ENCODE measurements around the gene MRFAP1L1. TPM values are rescaled to one million over a fixed set of nuclear protein-coding genes. Genes with fewer than 3 reads are reported as not detected.
A peak's percentile ranks its signal among the peaks of the same experiment; 100 is the strongest.
"Not testable (repeated sequence)": the region's sequence is repeated elsewhere in the genome, so short reads cannot be mapped to it uniquely, and the experiment has no call there.

Gene MRFAP1L1
- total RNA-seq, 1 experiment from 2014 or later: 1.7 TPM

DNA sequence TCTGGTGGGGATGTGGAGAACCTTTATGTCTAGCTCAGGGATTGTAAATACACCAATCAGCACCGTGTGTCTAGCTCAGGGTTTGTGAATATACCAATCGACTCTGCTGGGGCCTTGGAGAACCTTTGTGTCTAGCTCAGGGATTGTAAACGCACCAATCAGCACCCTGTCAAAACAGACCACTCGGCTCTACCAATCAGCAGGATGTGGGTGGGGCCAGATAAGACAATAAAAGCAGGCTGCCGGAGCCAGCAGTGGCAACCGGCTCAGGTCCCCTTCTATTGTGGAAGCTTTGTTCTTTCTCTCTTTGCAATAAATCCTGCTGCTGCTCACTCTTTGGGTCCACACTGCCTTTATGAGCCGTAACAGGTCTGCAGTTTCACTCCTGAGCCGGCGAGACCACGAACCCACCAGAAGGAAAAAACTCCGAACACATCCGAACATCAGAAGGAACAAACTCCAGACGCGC is 36.4 kb downstream of the MRFAP1L1 start:
- in situ Hi-C loops (cut with HindIII; ENCODE audit: low sequenced_read_pairs): loop anchor here (25.0 kb wide), 1 partner anchor 111 kb away; no protein-coding TSS in a partner anchor
- DNase-seq (ENCODE audit: low spot score): peak; percentile 34

DNA sequence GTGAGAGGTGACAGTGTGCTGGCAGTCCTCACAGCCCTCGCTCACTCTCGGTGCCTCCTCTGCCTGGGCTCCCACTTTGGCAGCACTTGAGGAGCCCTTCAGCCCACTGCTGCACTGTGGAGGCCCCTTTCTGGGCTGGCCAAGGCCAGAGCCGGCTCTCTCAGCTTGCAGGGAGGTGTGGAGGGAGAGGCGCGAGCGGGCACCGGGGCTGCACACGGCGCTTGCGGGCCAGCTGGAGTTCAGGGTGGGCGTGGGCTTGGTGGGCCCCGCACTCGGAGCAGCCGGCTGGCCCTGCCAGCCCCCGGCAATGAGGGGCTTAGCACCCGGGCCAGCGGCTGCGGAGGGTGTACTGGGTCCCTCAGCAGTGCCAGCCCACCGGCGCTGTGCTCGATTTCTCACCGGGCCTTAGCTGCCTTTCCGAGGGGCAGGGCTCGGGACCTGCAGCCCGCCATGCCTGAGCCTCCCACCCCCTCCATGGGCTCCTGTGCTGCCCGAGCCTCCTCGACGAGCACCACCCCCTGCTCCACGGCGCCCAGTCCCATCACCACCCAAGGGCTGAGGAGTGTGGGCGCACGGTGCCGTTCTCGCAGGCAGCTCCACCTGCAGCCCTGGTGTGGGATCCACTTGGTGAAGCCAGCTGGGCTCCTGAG is 37.0 kb downstream of the MRFAP1L1 start:
- in situ Hi-C loops (cut with HindIII; ENCODE audit: low sequenced_read_pairs): loop anchor here (25.0 kb wide), 1 partner anchor 110 kb away; no protein-coding TSS in a partner anchor
- not testable (repeated sequence) for DNase-seq (ENCODE audit: low spot score)

DNA sequence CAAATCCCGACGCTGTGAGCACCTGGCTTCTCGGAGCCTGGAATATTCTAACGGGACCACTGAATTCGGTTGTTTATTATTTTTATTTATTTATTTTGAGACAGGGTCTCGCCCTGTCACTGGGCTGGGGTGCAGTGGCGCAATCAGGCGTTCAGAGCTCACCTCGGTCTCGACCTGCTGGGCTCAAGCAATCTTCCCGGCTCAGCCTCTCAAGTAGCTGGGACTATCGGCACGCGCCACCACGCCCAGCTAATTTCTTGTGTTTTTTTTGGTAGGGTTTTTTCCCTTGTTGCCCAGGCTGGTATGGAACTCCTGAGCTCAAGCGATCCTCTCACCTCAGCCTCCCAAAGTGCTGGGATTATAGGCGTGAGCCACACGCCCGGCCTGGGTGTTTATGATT is 37.5 kb downstream of the MRFAP1L1 start:
- in situ Hi-C loops (cut with HindIII; ENCODE audit: low sequenced_read_pairs): loop anchor here (25.0 kb wide), 1 partner anchor 110 kb away; no protein-coding TSS in a partner anchor
- no peak for DNase-seq (ENCODE audit: low spot score)

DNA sequence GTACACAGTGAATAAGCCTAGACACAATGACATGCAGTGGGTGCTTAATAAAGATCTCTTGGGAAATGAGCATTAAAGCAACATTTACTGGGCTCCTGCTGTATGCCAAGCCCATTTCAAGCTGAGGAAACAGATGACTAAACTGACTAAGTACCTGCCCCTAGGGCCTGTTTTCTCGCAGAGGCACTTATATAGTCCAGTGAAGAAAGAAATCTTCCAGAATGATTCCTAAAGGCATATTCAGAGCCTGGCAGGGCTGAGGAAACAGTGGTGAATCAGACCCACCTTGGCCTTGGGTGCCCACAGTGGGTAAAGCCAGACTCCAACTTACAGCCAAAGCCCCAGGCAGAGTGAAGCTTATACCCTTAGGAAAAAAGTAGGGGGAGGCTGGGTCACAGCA is 38.0 kb downstream of the MRFAP1L1 start:
- no peak for DNase-seq (ENCODE audit: low spot score)
- in situ Hi-C loops (cut with HindIII; ENCODE audit: low sequenced_read_pairs): loop anchor here (25.0 kb wide), 1 partner anchor 109 kb away; no protein-coding TSS in a partner anchor

DNA sequence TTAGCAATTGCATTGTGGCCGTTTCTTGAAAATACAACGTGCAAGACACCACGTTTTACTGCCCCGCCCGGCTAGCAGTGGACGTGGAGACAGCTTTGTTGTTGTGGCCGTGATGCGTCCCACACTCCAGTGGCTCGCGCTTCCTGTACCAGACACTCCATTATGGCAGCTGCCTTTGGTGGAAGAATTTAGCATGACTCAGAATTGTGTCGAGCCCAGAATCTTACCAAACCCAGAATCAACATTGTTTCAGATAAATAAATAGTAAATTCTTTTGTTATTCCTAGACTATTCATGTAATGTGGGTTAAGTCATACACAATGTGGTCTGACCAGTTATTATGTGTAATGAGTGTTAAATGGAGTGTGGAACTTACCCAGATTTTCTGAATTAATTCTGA is 41.3 kb downstream of the MRFAP1L1 start:
- in situ Hi-C loops (cut with HindIII; ENCODE audit: low sequenced_read_pairs): loop anchor here (25.0 kb wide), 1 partner anchor 106 kb away; no protein-coding TSS in a partner anchor
- DNase-seq (ENCODE audit: low spot score): no peak

DNA sequence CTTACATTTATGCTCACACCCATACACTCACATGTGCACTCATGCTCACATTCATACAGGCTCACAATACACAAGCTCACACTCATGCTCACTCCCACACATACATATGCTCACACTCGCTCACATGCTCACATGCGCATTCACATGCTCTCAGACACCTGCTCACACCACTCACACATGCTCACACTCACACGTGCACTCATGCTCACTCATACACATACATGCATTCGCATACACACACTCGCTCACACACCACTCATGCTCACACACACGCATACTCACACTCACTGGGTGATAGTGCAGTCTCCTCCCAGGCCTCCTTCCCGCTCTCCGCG is 44.4 kb downstream of the MRFAP1L1 start:
- in situ Hi-C loops (cut with HindIII; ENCODE audit: low sequenced_read_pairs): loop anchor here (25.0 kb wide), 1 partner anchor 103 kb away; no protein-coding TSS in a partner anchor
- no peak for DNase-seq (ENCODE audit: low spot score)

DNA sequence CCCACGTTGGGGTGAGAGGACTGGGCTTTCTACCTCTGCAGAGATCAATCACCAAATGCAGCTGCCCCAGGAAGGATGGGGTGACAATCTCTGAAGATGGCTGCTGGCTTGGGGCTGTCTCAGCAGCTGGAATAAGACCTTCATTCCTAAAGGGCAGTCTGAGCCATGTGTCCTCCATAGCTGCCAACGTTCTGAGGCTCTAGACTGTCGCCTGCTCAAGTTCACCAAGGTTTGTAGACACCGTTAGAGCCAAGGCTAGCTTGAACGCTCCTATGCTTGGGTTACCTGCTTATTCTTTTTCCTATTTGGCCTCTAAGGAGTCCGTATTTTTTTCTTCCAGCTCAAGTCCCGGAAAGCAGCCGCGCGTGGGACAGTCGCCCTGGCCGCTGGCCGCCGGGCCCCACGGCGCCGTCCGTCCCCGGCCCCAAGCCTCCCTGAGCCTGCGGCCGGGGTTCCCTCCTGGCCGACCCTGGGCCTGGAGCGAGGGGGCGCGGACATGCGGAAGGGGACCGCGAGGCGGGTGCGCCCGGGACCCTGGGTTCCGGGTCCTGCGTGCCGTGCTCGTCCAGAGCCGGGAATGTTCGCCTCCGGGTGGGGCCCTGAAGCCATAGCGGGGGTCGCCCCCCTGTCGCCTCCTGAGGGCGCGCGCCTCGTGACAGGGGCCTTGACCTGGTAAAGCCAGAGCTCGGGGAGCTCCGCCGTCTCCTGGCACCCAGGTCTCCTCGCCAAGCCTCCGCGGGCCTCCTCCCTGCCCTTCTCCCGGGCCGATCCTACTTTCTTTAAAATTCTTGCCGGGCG is 45.9 kb downstream of the MRFAP1L1 start:
- DNase-seq (ENCODE audit: low spot score): peak; percentile 23
- in situ Hi-C loops (cut with HindIII; ENCODE audit: low sequenced_read_pairs): loop anchor here (25.0 kb wide), 1 partner anchor 101 kb away; no protein-coding TSS in a partner anchor

DNA sequence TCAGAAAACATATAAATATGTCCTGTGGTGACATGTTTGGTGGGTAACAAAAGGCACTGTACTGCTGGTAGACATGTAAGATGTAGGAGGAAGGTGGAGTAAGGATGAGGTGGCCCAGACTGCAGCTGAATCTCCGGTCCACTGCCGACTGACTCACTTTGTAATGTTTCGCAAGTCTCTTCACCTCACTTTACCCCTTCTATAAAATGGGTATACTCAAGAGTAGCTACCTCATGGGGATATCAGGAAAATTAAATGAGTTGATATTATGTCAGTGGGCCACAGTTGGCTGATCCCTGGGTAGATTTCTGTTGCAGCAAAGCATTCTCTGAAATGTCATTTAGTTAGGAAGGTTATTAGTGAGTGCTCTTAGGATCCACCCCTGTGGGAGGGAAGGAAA is 47.1 kb downstream of the MRFAP1L1 start:
- DNase-seq (ENCODE audit: low spot score): no peak
- in situ Hi-C loops (cut with HindIII; ENCODE audit: low sequenced_read_pairs): loop anchor here (25.0 kb wide), 1 partner anchor 100 kb away; no protein-coding TSS in a partner anchor

DNA sequence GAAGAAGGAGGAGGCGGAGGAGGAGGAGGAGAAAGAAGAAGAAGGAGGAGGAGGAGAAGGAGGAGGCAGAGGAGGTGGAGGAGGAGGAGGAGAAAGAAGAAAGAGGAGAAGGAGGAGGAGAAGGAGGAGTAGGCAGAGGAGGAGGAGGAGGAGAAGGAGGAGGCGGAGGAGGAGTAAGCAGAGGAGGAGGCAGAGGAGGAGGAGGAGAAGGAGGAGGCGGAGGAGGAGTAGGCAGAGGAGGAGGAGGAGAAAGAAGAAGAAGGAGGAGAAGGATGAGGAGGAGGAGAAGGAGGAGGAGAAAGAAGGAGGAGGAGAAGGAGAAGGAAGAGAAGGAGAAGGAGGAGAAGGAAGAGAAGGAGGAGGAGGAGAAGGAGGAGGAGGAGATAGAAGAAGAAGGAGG is 49.2 kb downstream of the MRFAP1L1 start:
- no peak for DNase-seq (ENCODE audit: low spot score)
- in situ Hi-C loops (cut with HindIII; ENCODE audit: low sequenced_read_pairs): loop anchor here (25.0 kb wide), 1 partner anchor 98 kb away; no protein-coding TSS in a partner anchor

DNA sequence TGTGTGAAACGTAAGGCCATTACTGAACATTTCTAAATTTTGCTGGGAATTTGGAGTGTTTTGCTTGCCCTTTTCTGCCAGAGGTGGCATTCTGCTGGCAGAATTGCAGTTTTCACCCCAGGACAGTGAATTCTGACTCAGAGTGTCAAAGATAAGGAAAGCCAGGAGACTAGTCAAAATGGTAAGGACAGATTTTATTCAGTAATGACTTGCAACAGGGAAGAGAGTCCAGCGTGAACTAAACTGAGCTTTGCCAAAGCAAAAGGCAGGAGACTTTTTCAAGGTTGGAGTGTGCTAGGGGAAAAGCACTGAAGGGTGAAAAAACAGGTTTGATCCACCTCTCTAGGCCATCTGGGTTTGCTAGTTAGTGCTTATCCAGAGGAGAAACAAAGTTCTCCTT is 49.8 kb downstream of the MRFAP1L1 start:
- in situ Hi-C loops (cut with HindIII; ENCODE audit: low sequenced_read_pairs): loop anchor here (25.0 kb wide), 1 partner anchor 98 kb away; no protein-coding TSS in a partner anchor
- DNase-seq (ENCODE audit: low spot score): no peak

DNA sequence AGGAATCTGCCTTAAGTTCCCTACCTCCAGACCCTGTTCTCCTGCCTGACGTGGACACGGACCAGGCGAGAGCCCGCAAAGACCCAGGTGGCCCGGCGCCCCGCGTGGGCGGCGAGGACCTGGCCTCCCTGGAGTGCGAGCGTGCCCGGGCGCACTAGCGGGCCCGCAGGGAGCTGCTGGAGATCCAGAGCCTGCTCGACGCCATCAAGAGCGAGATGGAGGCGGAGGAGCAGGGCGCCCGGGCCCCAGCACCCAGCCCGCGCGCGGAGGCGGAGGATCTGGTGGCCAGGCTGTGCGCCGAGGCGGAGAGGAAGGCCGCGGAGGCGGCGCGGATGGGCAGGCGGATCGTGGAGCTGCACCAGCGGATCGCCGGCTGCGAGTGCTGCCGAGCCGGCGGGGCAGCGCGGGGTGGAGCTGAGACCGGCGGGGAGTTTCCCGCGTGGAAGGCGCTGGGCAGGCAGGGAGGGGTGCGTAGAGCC is 51.0 kb downstream of the MRFAP1L1 start:
- in situ Hi-C loops (cut with HindIII; ENCODE audit: low sequenced_read_pairs): loop anchor here (25.0 kb wide), 1 partner anchor 96 kb away; no protein-coding TSS in a partner anchor
- DNase-seq (ENCODE audit: low spot score): peak; percentile 43

DNA sequence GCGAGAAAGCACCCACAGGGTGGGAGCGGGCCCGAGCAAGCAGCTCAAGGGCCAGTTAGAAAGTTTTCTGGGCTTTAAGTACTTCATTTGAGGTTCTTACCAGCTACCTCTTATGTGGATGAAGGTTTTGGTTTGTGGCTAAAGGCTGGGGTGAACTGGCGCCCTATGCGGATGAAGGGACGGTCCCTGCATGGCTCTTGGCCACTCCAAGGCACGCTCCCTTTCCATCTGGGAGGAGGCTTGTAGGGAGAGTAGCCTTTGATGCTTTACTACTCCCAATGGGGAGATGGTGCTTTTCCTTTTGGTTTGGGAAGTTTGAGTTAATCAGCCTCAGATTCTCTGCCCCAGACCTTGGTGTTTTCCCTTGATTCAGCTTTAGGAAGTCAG is 51.5 kb downstream of the MRFAP1L1 start:
- peak; percentile 35 for DNase-seq (ENCODE audit: low spot score)

More for the DNA sequence above, 51.5 kb downstream of the MRFAP1L1 start:
- in situ Hi-C loops (cut with HindIII; ENCODE audit: low sequenced_read_pairs): loop anchor here (25.0 kb wide), 1 partner anchor 96 kb away; no protein-coding TSS in a partner anchor

Other genes with a start within 250 kb of the MRFAP1L1 start
- 0.55 and 3.3 TPM in 2 replicates for gene PPP2R2C, start 237.3 kb downstream of the MRFAP1L1 start, total RNA-seq (2014; rRNA removed; shearing (Covaris generic))
- 6.9 and 10.1 TPM in 2 replicates for gene MAN2B2, start 134.7 kb downstream of the MRFAP1L1 start, total RNA-seq (2014; rRNA removed; shearing (Covaris generic))
- 291 and 303 TPM in 2 replicates for gene MRFAP1, start 69.2 kb downstream of the MRFAP1L1 start, total RNA-seq (2014; rRNA removed; shearing (Covaris generic))
- gene S100P, start 16.0 kb downstream of the MRFAP1L1 start, total RNA-seq (2014; rRNA removed; shearing (Covaris generic)): not detected in 2 replicates
- gene BLOC1S4, start 6.3 kb upstream of the MRFAP1L1 start, total RNA-seq (2014; rRNA removed; shearing (Covaris generic)): 31.7 and 38.6 TPM in 2 replicates
- gene KIAA0232, start 72.9 kb upstream of the MRFAP1L1 start, total RNA-seq (2014; rRNA removed; shearing (Covaris generic)): 9.7 and 10.3 TPM in 2 replicates
- gene TBC1D14, start 200.0 kb upstream of the MRFAP1L1 start, total RNA-seq (2014; rRNA removed; shearing (Covaris generic)): 53.5 and 58.4 TPM in 2 replicates